Activated T-helper 9 cell treated with anti-CD3 and anti-CD28 coated beads, Interleukin-2, amount 50 U/mL, for 16 hours (primary cell): ENCODE results near the gene ATOSA.

ENCODE experiments used
- DNase-seq: peaks from one replicate; pipeline ENCODE4 v3.0.0-alpha.2; 2020; ENCODE audit warnings: low read depth

ATOSA gene

DNA sequence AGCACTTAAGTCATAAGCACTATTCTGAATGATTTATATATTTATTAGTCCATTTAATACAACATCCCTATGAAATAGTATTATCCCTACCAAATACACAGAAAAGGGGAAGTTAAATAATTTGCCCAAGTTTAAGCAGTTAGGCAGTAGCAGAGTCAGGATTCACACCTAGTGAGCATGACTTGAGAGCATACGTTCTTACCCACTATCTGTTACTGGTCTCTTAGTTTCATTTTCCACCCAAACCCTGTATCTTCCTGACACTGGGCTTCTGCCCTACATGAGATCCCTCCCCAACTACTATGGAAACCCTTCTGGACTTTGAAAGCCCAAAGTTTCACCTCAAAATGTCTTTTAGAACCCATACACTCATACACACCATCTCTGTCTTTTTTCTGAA, 4.4 kb upstream of the ATOSA start:
- no peak for DNase-seq

DNA sequence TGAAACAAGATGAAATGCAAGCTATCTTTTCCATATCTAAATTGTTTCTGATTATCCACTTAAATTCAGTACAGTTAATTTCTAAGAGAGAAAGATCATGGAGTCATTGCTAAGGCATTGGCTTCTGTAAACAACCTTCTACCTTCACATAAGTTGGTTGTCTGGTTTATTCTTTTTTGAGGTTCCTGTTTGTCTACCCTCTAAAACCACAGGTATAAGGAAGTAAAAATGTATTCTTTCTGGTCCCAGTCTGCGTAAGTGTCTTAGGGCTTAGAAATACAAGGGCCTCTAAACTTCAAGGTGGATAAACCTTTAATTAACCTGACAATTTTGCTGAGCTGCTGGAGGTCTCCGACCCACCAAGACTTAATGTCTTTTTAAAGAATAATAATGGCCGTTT, 3.6 kb upstream of the ATOSA start:
- DNase-seq, result no peak

GRCh38 chr15:52682200-52682599, 3.0 kb upstream of the ATOSA start:
- DNase-seq, result no peak

DNA sequence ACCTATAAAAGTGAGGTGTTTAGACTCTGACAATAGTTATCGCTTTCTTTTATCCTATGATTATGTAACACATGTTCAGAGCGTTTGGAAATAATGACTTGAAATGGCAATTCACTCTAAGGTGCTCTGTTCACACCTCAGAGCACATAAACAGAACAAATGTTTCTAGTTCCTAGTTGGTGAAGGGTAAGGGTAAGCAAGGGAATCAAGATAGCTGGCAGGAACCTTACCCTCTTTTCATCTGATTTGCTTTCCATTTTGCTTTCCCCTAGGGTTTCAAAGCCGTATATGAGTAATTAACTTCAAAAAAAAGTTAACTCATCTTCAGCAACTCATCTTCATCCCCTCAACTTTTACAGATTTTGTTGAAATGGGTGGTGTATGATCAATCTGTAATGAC, 2.3 kb upstream of the ATOSA start:
- no peak for DNase-seq

GRCh38 chr15:52680761-52681160, 1.6 kb upstream of the ATOSA start:
- DNase-seq, result no peak

GRCh38 chr15:52680041-52680391, 828 bp upstream of the ATOSA start:
- no peak for DNase-seq

GRCh38 chr15:52678468-52679231, 538 bp downstream of the ATOSA start:
- peak; percentile 52 for DNase-seq

- peak; percentile 23 for DNase-seq
Observed at GRCh38 chr15:52677593-52678467, 1.4 kb downstream of the ATOSA start.

DNA sequence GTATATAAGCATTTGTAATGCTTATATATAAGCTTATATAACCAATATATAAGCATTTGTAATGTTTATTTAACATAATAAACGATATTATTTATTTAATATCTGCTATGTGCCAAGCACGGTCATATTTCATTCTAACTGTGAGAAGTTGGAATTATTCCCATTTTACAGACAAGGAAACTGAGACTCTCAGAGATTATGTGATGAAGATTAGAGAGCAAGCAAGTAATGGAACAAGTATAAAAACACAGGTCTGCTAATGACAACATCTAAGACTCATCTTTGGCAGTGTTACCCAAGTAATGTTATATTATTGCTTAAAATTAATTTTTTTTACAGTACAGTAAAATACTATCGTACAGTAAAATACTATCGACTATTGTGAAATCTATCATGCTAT, 4.4 kb downstream of the ATOSA start:
- DNase-seq, result no peak

GRCh38 chr15:52673734-52674133, 5.5 kb downstream of the ATOSA start:
- no peak for DNase-seq

GRCh38 chr15:52673312-52673711, 5.9 kb downstream of the ATOSA start:
- no peak for DNase-seq

DNA sequence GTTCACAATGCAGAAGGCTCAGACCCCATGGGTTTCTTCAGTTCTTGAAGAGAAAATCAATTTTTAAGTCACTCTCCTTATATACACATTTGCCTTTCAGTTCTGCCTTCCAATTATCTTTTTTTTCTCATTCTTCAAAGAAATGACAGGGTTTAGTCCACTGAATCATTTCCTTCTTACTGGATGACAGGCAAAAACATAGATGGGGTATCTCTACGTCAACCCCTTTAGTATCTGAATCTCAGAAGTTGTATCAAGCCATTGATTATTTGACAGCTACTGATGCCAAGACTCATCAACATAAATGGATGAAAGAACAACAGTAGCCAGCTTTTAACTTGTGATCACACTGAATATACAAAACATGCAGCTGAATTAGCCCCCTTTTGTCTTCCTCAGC, 6.5 kb downstream of the ATOSA start:
- no peak for DNase-seq

- no peak for DNase-seq
Observed at GRCh38 chr15:52670087-52670486, 9.1 kb downstream of the ATOSA start.

GRCh38 chr15:52668133-52668532, 11.1 kb downstream of the ATOSA start:
- DNase-seq, result no peak

- no peak for DNase-seq
Observed at GRCh38 chr15:52667597-52667996, 11.6 kb downstream of the ATOSA start.

GRCh38 chr15:52663536-52664294, 15.5 kb downstream of the ATOSA start:
- no peak for DNase-seq

GRCh38 chr15:52661909-52662308, 17.3 kb downstream of the ATOSA start:
- DNase-seq, result no peak

GRCh38 chr15:52660192-52660591, 19.0 kb downstream of the ATOSA start:
- no peak for DNase-seq

DNA sequence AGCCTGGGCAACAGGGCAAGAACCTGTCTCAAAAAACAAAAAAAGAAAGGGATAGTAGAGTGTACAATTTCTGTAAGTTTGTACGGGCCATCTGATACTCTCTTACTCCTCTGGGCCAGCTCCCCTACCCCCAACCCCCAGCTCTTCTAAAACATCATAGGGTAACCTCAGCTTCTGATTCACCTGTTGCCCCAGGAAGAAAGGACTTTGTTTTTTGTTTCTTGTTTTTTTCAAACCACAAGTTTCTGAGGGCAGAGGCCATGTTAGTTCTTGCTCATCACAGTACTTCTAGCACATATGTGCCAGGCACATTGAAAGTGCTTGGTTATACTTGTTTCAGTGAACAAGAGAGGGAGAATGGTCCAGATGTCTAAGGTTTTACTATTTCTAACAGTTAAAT, 20.2 kb downstream of the ATOSA start:
- DNase-seq, result peak; percentile 9

- no peak for DNase-seq
Observed at GRCh38 chr15:52657338-52657737, 21.9 kb downstream of the ATOSA start.

DNA sequence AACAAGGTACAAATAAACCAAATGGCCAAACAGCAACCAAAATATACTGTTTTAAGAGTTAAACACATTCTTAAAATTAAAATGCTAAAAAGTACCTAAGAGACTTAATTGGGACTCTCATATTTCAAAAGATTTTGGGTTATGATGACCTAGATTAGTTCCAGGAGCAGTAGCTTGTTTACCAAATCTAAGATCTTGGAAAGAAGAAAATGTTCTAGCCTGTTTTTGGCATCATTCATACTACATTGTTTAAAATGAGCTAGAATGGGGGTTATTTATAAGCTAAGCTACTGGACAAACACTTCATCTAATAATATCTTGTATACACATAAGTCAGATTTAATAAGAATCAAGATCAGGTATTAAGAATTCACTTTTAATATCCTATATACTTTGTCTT, 22.8 kb downstream of the ATOSA start:
- no peak for DNase-seq

DNA sequence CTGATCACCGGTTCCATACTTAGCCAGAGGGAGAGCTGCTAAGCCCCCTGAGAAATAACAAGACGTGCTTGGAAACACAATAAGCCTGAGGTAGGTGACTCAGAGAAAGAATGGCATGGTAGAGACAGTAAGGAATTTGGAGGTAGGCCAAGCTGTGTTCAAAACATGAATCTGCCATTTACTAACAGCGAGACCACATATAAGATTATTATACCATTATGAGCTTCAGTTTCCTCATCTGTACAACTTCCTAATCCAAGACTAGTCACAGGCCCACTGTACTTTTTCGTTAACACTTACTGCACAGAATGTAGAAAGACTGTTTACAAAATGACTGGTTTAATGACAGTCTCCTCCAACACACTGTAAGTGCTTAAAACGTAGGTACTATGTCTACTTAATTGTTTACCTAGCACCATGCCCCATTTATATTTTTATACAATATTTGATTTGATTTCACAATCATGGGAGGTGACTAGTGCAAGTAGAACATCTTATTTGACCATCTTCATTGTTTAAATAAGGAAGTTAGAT, 25.7 kb downstream of the ATOSA start:
- DNase-seq, result no peak

DNA sequence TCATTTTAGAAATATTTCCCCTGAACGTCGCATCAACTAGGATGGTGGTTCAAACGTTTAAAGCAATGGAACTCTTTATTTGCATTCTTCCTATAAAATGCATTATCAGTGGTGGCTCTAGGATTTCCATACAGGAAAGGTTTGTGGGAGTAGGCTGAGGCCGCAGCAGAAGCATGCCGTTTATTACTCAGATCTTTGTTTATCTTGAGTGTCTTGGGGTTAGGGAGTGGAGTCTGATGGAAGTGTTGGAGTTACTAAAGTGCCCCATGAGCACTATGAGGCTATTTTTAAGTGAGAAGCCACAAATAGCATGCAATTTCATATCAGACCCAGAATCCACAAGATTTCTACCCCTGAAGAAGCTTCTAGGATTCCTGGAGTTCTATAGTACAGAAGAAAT, 26.2 kb downstream of the ATOSA start:
- no peak for DNase-seq
